CD14-positive monocyte (primary cell): ENCODE results near the gene CTBS. TPM values are rescaled to one million over a fixed set of nuclear protein-coding genes. Genes with fewer than 3 reads are reported as not detected.
A peak's percentile ranks its signal among the peaks of the same experiment; 100 is the strongest.

ENCODE experiments used
- DNase-seq, 3 donors: peaks; one replicate each; pipeline ENCODE4 v3.0.0-alpha.2; 2011 to 2022
- H2AFZ ChIP-seq: 2 replicates; pipeline ENCODE4 v1.6.0; 2012; ENCODE audit warnings: mild to moderate bottlenecking, low read depth, low read length, inconsistent platforms; ENCODE audit not compliant: insufficient read depth, poor library complexity, severe bottlenecking
- H3K27ac ChIP-seq, 2 donors: 1 replicate in 1 of 2; 2 replicates in 1 of 2; pipeline ENCODE4 v1.5.1; 2012 to 2013; ENCODE audit warnings: low read length in 2 of 2, control low read depth in 1 of 2, inconsistent platforms in 1 of 2, low read depth in 1 of 2, mild to moderate bottlenecking in 1 of 2
- H3K27me3 ChIP-seq, 2 donors: one replicate each; pipeline versions ENCODE4 v1.6.0 to v1.6.1; 2011 to 2013; ENCODE audit warnings: low read length in 2 of 2; ENCODE audit not compliant: control insufficient read depth in 2 of 2, insufficient read depth in 2 of 2
- H3K36me3 ChIP-seq, 2 donors: replicated peaks in 1 of 2; 1 replicate in 1 of 2; 2 replicates in 1 of 2; pipeline versions ENCODE4 v1.5.1 to v1.6.1; 2012 to 2013; ENCODE audit warnings: low read length in 2 of 2, control low read depth in 1 of 2, inconsistent platforms in 1 of 2, mild to moderate bottlenecking in 1 of 2; ENCODE audit not compliant: insufficient read depth in 2 of 2, control insufficient read depth in 1 of 2
- H3K4me1 ChIP-seq, 2 donors: 1 replicate in 1 of 2; 2 replicates in 1 of 2; pipeline versions ENCODE4 v1.5.1 to v1.6.1; 2012 to 2013; ENCODE audit warnings: low read length in 2 of 2, control low read depth in 1 of 2, inconsistent platforms in 1 of 2, mild to moderate bottlenecking in 1 of 2, moderate library complexity in 1 of 2; ENCODE audit not compliant: insufficient read depth in 2 of 2, control insufficient read depth in 1 of 2
- H3K4me2 ChIP-seq: replicated peaks from 2 replicates; pipeline ENCODE3; 2012; ENCODE audit warnings: low read length, moderate library complexity, mild to moderate bottlenecking; ENCODE audit not compliant: poor library complexity, severe bottlenecking; ENCODE audit errors: extremely low read depth
- H3K4me3 ChIP-seq, 3 experiments: fragments of 200-600 bp in 1 of 3; sonication (generic) in 1 of 3; replicated peaks in 1 of 3; 1 replicate in 2 of 3; 2 replicates in 1 of 3; pipeline ENCODE4 v1.5.1; 2011 to 2013; ENCODE audit warnings: low read length in 3 of 3, mild to moderate bottlenecking in 3 of 3, control low read depth in 2 of 3, low read depth in 2 of 3, inconsistent platforms in 1 of 3, moderate library complexity in 1 of 3
- H3K79me2 ChIP-seq: 2 replicates; pipeline ENCODE4 v1.6.0; 2012; ENCODE audit warnings: mild to moderate bottlenecking, control low read depth, inconsistent platforms, low read length, moderate library complexity; ENCODE audit not compliant: insufficient read depth
- H3K9ac ChIP-seq: 2 replicates; pipeline ENCODE4 v1.6.0; 2017; ENCODE audit warnings: low read length, mild to moderate bottlenecking; ENCODE audit not compliant: insufficient read depth, poor library complexity, severe bottlenecking
- H3K9me3 ChIP-seq, 2 donors: replicated peaks in 1 of 2; 1 replicate in 1 of 2; 2 replicates in 1 of 2; pipeline versions ENCODE4 v1.5.1 to v1.6.1; 2012 to 2013; ENCODE audit warnings: low read length in 2 of 2, control low read depth in 1 of 2; ENCODE audit not compliant: control insufficient read depth in 1 of 2, insufficient read depth in 1 of 2
- H4K20me1 ChIP-seq: 2 replicates; pipeline ENCODE4 v1.6.0; 2012; ENCODE audit warnings: mild to moderate bottlenecking, low read length, control low read depth, moderate library complexity; ENCODE audit not compliant: insufficient read depth
- H3K27ac Mint-ChIP-seq, 7 donors: one replicate each; pipeline ENCODE4 v1.8.0; 2020; ENCODE audit warnings: mild to moderate bottlenecking in 7 of 7, mixed read lengths in 7 of 7, moderate library complexity in 6 of 7, inconsistent platforms in 2 of 7
- H3K27me3 Mint-ChIP-seq, 3 donors: one replicate each; pipeline ENCODE4 v1.8.0; 2021 to 2022; ENCODE audit warnings: low read depth in 3 of 3, mild to moderate bottlenecking in 3 of 3, mixed read lengths in 3 of 3, moderate library complexity in 3 of 3, inconsistent platforms in 1 of 3
- H3K36me3 Mint-ChIP-seq, 2 donors: one replicate each; pipeline ENCODE4 v1.8.0; 2020; ENCODE audit warnings: mixed read lengths in 2 of 2, inconsistent platforms in 1 of 2, mild to moderate bottlenecking in 1 of 2
- H3K4me1 Mint-ChIP-seq: one replicate; pipeline ENCODE4 v1.8.0; 2020; ENCODE audit warnings: mild to moderate bottlenecking, mixed read lengths
- H3K4me3 Mint-ChIP-seq, 2 donors: one replicate each; pipeline ENCODE4 v1.8.0; 2020; ENCODE audit warnings: mild to moderate bottlenecking in 2 of 2, mixed read lengths in 2 of 2, moderate library complexity in 1 of 2
- H3K9me3 Mint-ChIP-seq, 7 donors: one replicate each; pipeline ENCODE4 v1.8.0; 2020 to 2022; ENCODE audit warnings: mixed read lengths in 7 of 7, mild to moderate bottlenecking in 6 of 7, moderate library complexity in 6 of 7, inconsistent platforms in 2 of 7
- CTCF ChIP-seq: fragments of 200-600 bp; IDR thresholded peaks from one replicate; pipeline ENCODE4 v1.8.0; 2022; ENCODE audit warnings: antibody characterized with exemption, mild to moderate bottlenecking
- WGBS: methylation state at CpG from one replicate; pipeline ENCODE4 v1.1.5; 2013; ENCODE audit warnings: missing lambda C conversion rate; ENCODE audit not compliant: insufficient coverage; 5-methylcytosine and 5-hydroxymethylcytosine counted together
- intact Hi-C, 2 donors: fragments of 100-400 bp; cut with micrococcal nuclease; formaldehyde crosslinking; loops; one replicate each; pipeline versions ENCODE4 v1.15.0 to v1.15.1; 2023
- polyA plus RNA-seq, 3 donors: library from polyadenylated mRNA; depleted of rRNA in 1 of 3; unstranded in 2 of 3; stranded (reverse) in 1 of 3; fragments of 300-500 nt in 2 of 3; fragments of >200 nt in 1 of 3; fragmentation: Illumina TruSeq in 2 of 3; gene quantifications; 1 replicate in 2 of 3; 2 replicates in 1 of 3; pipeline ENCODE4 v1.2.3, GENCODE V29; 2012 to 2021

The CTBS gene
- polyA plus RNA-seq, 3 donors: 29.2 to 62.2 (median 44.8) TPM

GRCh38 chr1:84541679-84542078 lies 32.6 kb downstream of the CTBS start:
- intact Hi-C loops: no loop called here
- no peaks in the 10 kb centered on the region for H3K9me3 Mint-ChIP-seq
- peak; percentile 43 for TF ChIP-seq CTCF
- no peaks in the 10 kb centered on the region for H3K4me1 Mint-ChIP-seq
- Histone ChIP-seq H3K4me1 (no peaks in the 10 kb centered on the region), H3K27ac (no peak overlapping the region), H2AFZ (no peak overlapping the region), H3K27me3 (no peaks in the 10 kb centered on the region), H3K4me3 (no peak overlapping the region), H3K36me3 (peaks cover 25 to 69% of the 10 kb centered on the region in 2 donors), H3K9ac (no peak overlapping the region), H3K9me3 (no peaks in the 10 kb centered on the region), H3K4me2 (no peak overlapping the region), H3K79me2 (no peaks in the 10 kb centered on the region), H4K20me1 (no peaks in the 10 kb centered on the region)
- no peak overlapping the region for H3K4me3 Mint-ChIP-seq
- H3K36me3 Mint-ChIP-seq: peaks cover 49 to 66% of the 10 kb centered on the region in 2 donors
- peak in 1 of 3 donors; percentile 3 for DNase-seq
- WGBS: no CpG with 5 or more reads among the region's 4 CpGs
- no peaks in the 10 kb centered on the region for H3K27me3 Mint-ChIP-seq
- peak overlapping the region in 3 of 7 donors; percentile 7 to 46 (median 19) for H3K27ac Mint-ChIP-seq

- Histone ChIP-seq H3K27ac (no peak overlapping the region), H2AFZ (no peak overlapping the region), H3K4me1 (no peaks in the 10 kb centered on the region), H3K36me3 (peaks cover 24 to 64% of the 10 kb centered on the region in 2 donors), H3K27me3 (no peaks in the 10 kb centered on the region), H3K9me3 (no peaks in the 10 kb centered on the region), H3K79me2 (no peaks in the 10 kb centered on the region), H3K4me3 (no peak overlapping the region), H3K9ac (no peak overlapping the region), H3K4me2 (no peak overlapping the region), H4K20me1 (no peaks in the 10 kb centered on the region)
- H3K4me3 Mint-ChIP-seq: no peak overlapping the region
- no peaks in the 10 kb centered on the region for H3K9me3 Mint-ChIP-seq
- H3K27me3 Mint-ChIP-seq: no peaks in the 10 kb centered on the region
- no peak overlapping the region for H3K27ac Mint-ChIP-seq
- DNase-seq: no peak
- no peak for TF ChIP-seq CTCF
- WGBS: no CpG with 5 or more reads among the region's 1 CpG
- H3K4me1 Mint-ChIP-seq: no peaks in the 10 kb centered on the region
- intact Hi-C loops: no loop called here
- peaks cover 47 to 63% of the 10 kb centered on the region in 2 donors for H3K36me3 Mint-ChIP-seq
Observed at GRCh38 chr1:84540759-84541158, 33.5 kb downstream of the CTBS start.
